HepG2 (cell line): ENCODE measurements around the gene GABRR2. TPM values are rescaled to one million over a fixed set of nuclear protein-coding genes. Genes with fewer than 3 reads are reported as not detected.

Experiments
- BCL6 ChIP-seq: IDR thresholded peaks from 2 replicates; pipeline ENCODE4 v1.6.1; 2016; ENCODE audit warnings: missing genetic modification reagents, missing compliant biosample characterization
- BORCS8-MEF2B ChIP-seq: sonication (generic); formaldehyde crosslinking; IDR thresholded peaks from 2 replicates; pipeline ENCODE4 v1.8.0; 2022; ENCODE audit warnings: mild to moderate bottlenecking, missing genetic modification reagents
- HES4 ChIP-seq: sonication (generic); formaldehyde crosslinking; IDR thresholded peaks from 2 replicates; pipeline ENCODE4 v1.9.0; 2021; ENCODE audit warnings: mild to moderate bottlenecking, missing genetic modification reagents, borderline replicate concordance
- MAF1 ChIP-seq: sonication (generic); formaldehyde crosslinking; IDR thresholded peaks from 2 replicates; pipeline ENCODE4 v1.5.0; 2020; ENCODE audit warnings: missing genetic modification reagents, borderline replicate concordance
- MLLT10 ChIP-seq: sonication (generic); formaldehyde crosslinking; IDR thresholded peaks from 2 replicates; pipeline ENCODE4 v1.4.0; 2020; ENCODE audit warnings: missing genetic modification reagents
- NCOA5 ChIP-seq: sonication (generic); formaldehyde crosslinking; IDR thresholded peaks from 2 replicates; pipeline ENCODE4 v1.4.0; 2020; ENCODE audit warnings: missing genetic modification reagents
- RFX3 ChIP-seq: IDR thresholded peaks from 2 replicates; pipeline ENCODE4 v1.6.1; 2016; ENCODE audit warnings: missing biosample characterization, missing genetic modification reagents
- SMAD1 ChIP-seq: sonication (generic); formaldehyde crosslinking; IDR thresholded peaks from 2 replicates; pipeline ENCODE4 v1.4.0; 2020; ENCODE audit warnings: missing genetic modification reagents, low read depth, mild to moderate bottlenecking, borderline replicate concordance
- ZNF12 ChIP-seq: sonication (generic); formaldehyde crosslinking; IDR thresholded peaks from 2 replicates; pipeline ENCODE4 v1.5.0; 2020; ENCODE audit warnings: missing genetic modification reagents
- ZNF337 ChIP-seq: sonication (generic); formaldehyde crosslinking; IDR thresholded peaks from 2 replicates; pipeline ENCODE4 v1.5.1; 2020; ENCODE audit warnings: missing genetic modification reagents, low read depth, mild to moderate bottlenecking, borderline replicate concordance
- ZNF460 ChIP-seq: sonication (generic); formaldehyde crosslinking; IDR thresholded peaks from 2 replicates; pipeline ENCODE4 v1.5.1; 2020; ENCODE audit warnings: missing genetic modification reagents, mild to moderate bottlenecking, borderline replicate concordance
- ZNF557 ChIP-seq: sonication (generic); formaldehyde crosslinking; IDR thresholded peaks from 2 replicates; pipeline ENCODE4 v1.4.0; 2020; ENCODE audit warnings: missing genetic modification reagents
- polyA plus RNA-seq, 8 experiments: library from polyadenylated mRNA; depleted of rRNA in 3 of 8; stranded (reverse) in 7 of 8; unstranded in 1 of 8; fragments of >200 nt; fragmentation: Illumina TruSeq in 4 of 8; extraction: Trizol in 4 of 8; gene quantifications; 2 replicates each; pipeline versions ENCODE4 v1.2.1 to v1.2.3, GENCODE V29; 2011 to 2016; ENCODE audit warnings: low read depth in 4 of 8, missing spikeins in 1 of 8, mixed read lengths in 1 of 8; ENCODE audit not compliant: insufficient read depth in 1 of 8
- total RNA-seq, 5 experiments: library from RNA; depleted of rRNA; stranded (reverse); fragments of >200 nt; fragmentation: Illumina TruSeq; extraction: Trizol; gene quantifications; 2 replicates each; pipeline ENCODE4 v1.2.3, GENCODE V29; 2016; ENCODE audit warnings: low read depth in 1 of 5
- TF ChIP-seq, protein P1 (sequence below): sonication (generic); formaldehyde crosslinking; IDR thresholded peaks from 2 replicates; pipeline ENCODE4 v1.4.0; 2020; ENCODE audit warnings: missing genetic modification reagents, mild to moderate bottlenecking, borderline replicate concordance
- TF ChIP-seq, protein P2 (sequence below): sonication (generic); formaldehyde crosslinking; IDR thresholded peaks from 2 replicates; pipeline ENCODE4 v1.4.0; 2020; ENCODE audit warnings: missing genetic modification reagents
- TF ChIP-seq, protein P3 (sequence below): sonication (generic); formaldehyde crosslinking; IDR thresholded peaks from 2 replicates; pipeline ENCODE4 v1.8.1; 2023; ENCODE audit warnings: mild to moderate bottlenecking, missing genetic modification reagents
- TF ChIP-seq, protein P4 (sequence below): sonication (generic); formaldehyde crosslinking; IDR thresholded peaks from 2 replicates; pipeline ENCODE4 v1.8.0; 2022; ENCODE audit warnings: mild to moderate bottlenecking, missing genetic modification reagents, moderate library complexity
- TF ChIP-seq, protein P5 (sequence below): sonication (generic); formaldehyde crosslinking; IDR thresholded peaks from 2 replicates; pipeline ENCODE4 v1.5.0; 2020; ENCODE audit warnings: missing genetic modification reagents, mild to moderate bottlenecking, borderline replicate concordance

Gene GABRR2
- total and polyA plus RNA-seq, 2 of the 13 experiments (the other 11 are each of a cell fraction or from before 2014, with no cell fraction given), result 0.13 TPM; not detected in 1

DNA sequence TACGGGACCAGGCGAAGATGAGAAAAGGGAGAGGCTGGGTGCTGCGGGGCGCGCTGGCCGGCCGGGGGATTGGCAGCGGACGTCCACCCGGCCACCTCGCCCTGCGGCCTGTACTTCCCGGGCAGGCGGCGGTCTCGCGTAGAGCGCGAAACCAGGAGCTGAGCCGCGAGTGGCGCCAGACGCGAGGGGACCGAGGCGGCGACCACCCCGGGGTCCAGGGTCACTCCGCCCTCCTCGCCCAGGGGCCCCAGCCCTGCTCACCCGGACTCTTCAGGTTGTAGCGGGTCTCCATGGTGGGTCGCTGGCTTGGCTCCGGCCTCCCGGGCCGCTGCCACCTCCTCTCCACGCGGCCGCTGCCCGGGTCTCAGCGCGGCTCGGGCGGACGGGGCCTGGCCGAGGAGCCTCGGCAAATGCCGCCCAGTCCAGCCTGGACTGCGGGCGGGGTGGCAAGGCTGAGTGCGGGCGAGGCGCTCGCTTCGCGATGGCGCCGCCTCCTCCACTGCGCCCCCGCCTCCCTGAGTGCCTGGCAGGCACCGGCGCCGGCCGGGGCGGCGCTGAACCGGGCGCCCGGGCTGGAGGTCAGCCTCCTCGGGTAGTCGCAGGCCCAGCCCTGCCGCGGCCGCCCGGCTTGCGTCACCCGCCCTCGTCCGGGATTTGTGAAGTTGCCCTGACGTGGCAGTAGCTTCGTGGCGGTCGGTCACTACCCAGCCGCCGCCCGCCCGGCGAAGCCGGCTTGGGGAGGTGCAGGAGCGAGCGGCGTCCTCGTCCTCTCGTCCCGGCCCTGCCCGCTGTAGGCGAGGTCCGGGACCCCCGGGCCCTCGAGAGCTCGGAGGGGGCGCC is 37.4 kb upstream of the GABRR2 start, which contains the start of gene UBE2J1 (continued):
- TF ChIP-seq BCL6 (CRISPR knock-in tag) (peak; percentile 25; the same call in 1 of the 2 replicates), BORCS8-MEF2B (CRISPR knock-in tag) (peak; percentile 69; the same call in 1 of the 2 replicates), HES4 (CRISPR knock-in tag) (peak; percentile 69; the same call in 1 of the 2 replicates), ZNF557 (CRISPR knock-in tag) (no peak), MAF1 (CRISPR knock-in tag) (no peak), NCOA5 (no peak), ZNF337 (CRISPR knock-in tag) (no peak), ZNF460 (CRISPR knock-in tag) (peak; percentile 28; the same call in 1 of the 2 replicates), ZNF12 (CRISPR knock-in tag) (no peak), SMAD1 (CRISPR knock-in tag) (no peak), RFX3 (CRISPR knock-in tag) (no peak), MLLT10 (no peak)
- TF ChIP-seq, protein P1, sequence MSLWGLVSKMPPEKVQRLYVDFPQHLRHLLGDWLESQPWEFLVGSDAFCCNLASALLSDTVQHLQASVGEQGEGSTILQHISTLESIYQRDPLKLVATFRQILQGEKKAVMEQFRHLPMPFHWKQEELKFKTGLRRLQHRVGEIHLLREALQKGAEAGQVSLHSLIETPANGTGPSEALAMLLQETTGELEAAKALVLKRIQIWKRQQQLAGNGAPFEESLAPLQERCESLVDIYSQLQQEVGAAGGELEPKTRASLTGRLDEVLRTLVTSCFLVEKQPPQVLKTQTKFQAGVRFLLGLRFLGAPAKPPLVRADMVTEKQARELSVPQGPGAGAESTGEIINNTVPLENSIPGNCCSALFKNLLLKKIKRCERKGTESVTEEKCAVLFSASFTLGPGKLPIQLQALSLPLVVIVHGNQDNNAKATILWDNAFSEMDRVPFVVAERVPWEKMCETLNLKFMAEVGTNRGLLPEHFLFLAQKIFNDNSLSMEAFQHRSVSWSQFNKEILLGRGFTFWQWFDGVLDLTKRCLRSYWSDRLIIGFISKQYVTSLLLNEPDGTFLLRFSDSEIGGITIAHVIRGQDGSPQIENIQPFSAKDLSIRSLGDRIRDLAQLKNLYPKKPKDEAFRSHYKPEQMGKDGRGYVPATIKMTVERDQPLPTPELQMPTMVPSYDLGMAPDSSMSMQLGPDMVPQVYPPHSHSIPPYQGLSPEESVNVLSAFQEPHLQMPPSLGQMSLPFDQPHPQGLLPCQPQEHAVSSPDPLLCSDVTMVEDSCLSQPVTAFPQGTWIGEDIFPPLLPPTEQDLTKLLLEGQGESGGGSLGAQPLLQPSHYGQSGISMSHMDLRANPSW (CRISPR knock-in tag), result no peak
- TF ChIP-seq, protein P2, sequence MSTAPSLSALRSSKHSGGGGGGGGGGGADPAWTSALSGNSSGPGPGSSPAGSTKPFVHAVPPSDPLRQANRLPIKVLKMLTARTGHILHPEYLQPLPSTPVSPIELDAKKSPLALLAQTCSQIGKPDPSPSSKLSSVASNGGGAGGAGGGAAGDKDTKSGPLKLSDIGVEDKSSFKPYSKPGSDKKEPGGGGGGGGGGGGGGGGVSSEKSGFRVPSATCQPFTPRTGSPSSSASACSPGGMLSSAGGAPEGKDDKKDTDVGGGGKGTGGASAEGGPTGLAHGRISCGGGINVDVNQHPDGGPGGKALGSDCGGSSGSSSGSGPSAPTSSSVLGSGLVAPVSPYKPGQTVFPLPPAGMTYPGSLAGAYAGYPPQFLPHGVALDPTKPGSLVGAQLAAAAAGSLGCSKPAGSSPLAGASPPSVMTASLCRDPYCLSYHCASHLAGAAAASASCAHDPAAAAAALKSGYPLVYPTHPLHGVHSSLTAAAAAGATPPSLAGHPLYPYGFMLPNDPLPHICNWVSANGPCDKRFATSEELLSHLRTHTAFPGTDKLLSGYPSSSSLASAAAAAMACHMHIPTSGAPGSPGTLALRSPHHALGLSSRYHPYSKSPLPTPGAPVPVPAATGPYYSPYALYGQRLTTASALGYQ (CRISPR knock-in tag), result no peak
- TF ChIP-seq, protein P3, sequence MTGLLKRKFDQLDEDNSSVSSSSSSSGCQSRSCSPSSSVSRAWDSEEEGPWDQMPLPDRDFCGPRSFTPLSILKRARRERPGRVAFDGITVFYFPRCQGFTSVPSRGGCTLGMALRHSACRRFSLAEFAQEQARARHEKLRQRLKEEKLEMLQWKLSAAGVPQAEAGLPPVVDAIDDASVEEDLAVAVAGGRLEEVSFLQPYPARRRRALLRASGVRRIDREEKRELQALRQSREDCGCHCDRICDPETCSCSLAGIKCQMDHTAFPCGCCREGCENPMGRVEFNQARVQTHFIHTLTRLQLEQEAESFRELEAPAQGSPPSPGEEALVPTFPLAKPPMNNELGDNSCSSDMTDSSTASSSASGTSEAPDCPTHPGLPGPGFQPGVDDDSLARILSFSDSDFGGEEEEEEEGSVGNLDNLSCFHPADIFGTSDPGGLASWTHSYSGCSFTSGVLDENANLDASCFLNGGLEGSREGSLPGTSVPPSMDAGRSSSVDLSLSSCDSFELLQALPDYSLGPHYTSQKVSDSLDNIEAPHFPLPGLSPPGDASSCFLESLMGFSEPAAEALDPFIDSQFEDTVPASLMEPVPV (CRISPR knock-in tag), result peak; percentile 38; the same call in 1 of the 2 replicates
- TF ChIP-seq, protein P4, sequence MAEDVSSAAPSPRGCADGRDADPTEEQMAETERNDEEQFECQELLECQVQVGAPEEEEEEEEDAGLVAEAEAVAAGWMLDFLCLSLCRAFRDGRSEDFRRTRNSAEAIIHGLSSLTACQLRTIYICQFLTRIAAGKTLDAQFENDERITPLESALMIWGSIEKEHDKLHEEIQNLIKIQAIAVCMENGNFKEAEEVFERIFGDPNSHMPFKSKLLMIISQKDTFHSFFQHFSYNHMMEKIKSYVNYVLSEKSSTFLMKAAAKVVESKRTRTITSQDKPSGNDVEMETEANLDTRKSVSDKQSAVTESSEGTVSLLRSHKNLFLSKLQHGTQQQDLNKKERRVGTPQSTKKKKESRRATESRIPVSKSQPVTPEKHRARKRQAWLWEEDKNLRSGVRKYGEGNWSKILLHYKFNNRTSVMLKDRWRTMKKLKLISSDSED, result no peak
- TF ChIP-seq, protein P5, sequence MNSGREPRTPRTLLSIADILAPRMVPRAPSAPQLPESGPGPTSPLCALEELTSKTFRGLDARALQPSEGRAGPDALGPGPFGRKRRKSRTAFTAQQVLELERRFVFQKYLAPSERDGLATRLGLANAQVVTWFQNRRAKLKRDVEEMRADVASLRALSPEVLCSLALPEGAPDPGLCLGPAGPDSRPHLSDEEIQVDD (CRISPR knock-in tag), result no peak
